HTERT RPE-1 (cell line): ENCODE measurements around the gene SRRM2.

Experiments used
- in situ Hi-C: fragments of 300-500 bp; cut with MboI; formaldehyde crosslinking; loops from 4 replicates; pipeline ENCODE4 v1.14.3; 2020; ENCODE audit warnings: low sequenced_read_pairs

The SRRM2 gene

DNA sequence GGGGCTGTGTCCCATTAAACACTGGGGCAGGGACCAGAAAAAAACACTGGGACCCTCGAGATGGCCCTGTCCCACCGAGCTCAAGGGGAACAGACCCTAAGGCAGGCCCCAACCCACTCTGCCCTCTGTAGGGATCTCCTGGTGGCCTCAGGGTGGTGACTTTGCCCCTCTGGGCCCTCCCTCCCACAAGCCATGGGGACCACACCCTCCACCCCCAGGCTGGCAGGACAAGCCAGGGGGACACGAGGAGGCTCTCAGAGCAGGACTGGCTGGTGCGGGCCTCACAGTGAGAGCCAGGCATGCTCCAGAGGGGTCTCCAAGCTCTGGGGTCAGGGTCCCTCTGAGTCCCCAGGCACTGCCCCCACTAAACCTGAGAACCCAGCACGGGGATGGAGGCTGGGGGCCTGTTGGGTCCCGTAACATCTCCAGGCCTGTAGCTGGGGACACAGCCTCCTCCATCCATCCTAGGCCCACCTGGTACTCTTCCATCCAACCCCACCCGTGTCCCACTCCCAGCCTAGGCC, 14.5 kb upstream of the SRRM2 start:
- in situ Hi-C loops = no loop called here

DNA sequence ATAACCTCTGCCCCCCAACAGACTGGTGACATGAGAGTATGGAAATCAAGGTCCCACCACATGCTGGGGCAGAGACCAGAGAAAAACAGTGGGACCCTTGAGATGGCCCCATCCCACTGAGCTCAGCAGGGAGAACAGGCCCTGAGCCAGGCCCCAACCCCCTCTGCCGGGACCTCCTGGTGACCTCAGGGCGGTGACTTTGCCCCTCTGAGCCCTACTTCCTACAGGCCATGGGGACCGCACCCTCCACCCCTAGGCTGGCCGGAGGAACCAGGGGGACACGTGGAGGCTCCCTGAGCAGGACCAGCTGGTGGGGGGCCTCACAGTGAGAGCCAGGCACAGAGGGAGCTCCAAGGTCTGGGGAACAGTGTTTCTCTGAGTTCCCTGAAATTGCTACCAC, 13.8 kb upstream of the SRRM2 start:
- in situ Hi-C loops = no loop called here

DNA sequence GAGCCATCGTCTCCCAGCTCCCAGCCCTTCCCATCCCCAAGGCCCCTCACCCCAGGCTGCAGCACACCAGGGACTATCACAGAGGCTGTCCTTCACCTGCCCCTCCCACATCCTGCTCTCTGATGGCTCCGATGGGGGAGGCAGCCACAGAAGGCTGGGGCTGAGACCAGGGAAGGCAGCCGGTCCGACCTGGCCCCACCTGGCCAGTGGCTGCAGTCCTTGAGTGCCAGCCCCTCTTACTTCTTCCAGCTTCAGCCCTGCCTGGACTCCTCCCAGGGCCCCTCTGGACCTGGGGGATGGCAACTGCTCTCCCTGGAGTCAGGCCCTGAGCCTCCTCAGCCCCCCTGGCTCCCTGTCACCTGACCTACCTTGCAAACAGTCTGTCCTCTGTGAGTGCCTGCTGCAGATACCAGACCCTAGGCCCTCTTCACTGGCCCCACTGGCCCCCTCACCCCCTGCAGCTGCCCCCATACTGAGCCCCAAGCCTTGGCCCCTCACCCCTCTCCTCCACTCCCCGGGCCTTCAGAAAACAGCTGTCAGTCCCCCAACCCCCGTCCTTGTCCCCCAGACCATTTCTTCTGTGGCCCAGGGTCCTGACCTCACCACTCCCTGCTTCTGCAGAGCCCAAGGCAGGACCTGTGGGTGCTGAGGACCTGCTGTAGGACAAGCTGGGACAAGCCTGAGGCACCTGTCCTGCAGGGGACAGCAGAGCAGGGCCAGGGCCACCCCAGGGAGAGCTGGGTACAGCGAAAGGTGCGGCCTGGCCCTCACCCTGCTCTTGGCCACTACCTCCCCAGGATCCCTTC, 12.6 kb upstream of the SRRM2 start:
- in situ Hi-C loops = no loop called here

DNA sequence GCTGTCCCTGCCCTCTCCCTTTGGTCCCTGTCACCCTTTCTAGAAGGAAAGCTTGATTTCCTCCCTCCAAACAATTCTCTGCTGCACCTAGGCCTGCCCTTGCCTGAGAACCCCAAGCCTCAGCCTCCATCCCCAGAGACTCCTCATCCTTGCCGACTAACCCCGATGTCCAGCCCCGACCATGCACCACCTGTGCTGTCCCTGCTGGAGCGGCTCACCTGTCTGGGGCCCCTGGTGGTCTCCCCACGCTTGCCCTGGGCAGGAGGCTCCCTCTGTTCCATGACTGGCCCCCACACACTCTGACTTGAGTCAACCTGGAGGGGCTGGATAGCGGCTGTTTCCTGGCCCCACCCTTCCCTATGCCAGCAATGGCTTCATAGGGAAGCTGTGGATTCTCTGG, 12.0 kb upstream of the SRRM2 start:
- in situ Hi-C loops = no loop called here

DNA sequence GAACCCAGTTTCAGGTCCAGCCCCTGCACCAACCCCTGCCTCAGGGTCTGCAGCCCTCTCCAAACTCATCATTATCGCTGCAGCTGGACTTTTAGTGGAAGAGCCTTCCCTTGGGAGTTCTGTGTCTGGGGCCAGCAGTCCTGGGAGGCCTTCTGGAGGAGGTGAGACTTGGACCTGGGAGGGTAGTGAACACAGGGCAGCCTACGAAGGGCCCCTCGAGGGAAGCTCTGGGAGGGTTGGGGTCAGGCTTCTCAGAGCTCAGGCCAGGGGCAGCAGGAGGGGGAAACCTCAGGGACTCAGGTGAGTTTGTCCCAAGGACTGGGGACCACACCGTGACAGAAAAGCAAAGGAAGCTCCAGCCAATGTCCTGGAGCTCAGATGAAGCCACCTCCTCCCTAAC, 11.3 kb upstream of the SRRM2 start:
- in situ Hi-C loops = no loop called here

DNA sequence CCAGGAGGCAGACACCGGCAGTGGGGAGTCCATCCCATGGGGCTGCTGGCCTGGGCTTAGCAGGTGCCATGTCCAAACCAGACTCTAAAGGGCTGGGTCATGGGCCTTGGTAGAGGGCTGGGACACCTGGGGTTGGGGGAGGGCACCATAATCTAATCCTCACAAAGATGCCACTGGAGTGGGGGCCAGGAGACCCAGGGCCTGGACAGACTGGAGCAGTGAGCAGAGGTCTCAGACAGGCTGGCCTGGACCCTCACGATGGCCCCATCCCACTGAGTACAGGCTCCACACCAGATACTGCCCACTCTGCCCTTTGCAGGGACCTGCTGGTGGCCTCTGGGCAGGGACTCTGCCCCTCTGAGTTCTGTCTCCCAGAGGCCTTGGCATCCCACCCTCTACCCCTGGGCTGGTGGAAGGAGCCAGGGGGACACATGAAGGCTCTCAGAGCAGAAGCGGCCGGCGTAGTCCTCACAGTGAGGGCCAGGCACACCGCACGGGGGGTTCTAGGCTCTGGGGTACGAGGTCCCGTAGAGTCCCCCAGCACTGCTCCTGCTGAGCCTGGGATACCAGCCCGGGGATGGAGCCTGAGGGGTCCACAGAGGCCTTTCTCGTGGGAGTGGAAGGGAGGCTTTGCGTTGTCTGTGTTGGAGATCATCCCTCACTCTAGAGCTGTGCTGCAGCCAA, 10.0 kb upstream of the SRRM2 start:
- in situ Hi-C loops = no loop called here

DNA sequence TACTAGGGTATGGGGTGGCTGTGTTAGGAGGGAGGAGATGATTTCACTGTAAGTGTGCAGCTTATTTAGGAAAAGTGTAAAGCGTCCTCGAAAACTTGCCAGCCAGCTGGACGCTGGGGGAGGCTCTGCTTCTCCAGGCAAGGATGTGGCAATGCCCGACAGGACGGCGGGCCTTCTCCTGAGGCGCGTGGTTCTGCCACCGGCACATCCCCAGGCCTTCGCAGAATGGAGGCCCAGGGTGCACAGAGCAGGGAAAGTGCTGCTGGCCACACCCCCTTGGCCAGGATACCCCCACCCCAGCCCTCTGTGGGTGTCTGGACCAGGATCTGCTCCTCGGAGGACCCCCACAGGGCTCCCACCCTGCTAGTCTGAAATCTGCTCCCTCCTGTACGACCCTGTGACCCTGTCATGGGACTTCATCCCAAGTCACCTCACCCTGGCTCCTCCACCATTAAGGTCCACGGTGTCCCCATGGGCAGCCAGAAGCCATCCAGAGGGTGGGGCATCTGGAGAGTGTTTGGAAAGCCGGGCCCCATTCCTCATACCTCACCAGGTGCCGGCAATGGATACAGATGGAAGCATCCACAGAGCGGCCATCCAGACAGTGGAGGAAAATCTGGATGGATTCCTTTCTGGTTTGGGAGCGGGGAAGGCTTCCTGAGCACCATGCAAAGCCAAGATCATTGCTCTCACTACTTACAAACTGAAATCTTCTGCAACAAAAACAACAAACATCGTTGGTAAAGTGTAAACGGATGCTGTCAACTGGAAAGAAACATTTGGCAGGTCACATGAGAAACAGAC, 9.2 kb upstream of the SRRM2 start:
- in situ Hi-C loops = no loop called here

DNA sequence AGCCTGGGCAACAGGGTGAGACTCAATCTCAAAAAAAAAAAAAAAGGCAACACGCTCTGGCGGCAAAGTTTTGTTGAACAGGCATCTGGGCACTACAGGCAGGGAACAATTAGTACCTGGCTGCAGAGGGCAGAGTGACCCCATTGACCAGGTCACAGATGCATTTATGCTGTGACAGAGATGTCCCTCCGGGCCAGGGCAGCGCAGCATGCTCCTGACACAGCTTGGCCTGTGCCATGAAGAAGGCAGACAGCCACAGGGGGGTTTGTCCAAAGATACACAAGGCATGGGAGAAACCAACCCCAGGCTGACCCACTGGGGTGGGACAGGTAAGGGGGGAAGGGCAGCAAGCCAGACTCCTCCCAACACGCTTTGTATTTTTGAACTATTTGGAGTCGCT, 7.7 kb upstream of the SRRM2 start:
- in situ Hi-C loops = no loop called here

DNA sequence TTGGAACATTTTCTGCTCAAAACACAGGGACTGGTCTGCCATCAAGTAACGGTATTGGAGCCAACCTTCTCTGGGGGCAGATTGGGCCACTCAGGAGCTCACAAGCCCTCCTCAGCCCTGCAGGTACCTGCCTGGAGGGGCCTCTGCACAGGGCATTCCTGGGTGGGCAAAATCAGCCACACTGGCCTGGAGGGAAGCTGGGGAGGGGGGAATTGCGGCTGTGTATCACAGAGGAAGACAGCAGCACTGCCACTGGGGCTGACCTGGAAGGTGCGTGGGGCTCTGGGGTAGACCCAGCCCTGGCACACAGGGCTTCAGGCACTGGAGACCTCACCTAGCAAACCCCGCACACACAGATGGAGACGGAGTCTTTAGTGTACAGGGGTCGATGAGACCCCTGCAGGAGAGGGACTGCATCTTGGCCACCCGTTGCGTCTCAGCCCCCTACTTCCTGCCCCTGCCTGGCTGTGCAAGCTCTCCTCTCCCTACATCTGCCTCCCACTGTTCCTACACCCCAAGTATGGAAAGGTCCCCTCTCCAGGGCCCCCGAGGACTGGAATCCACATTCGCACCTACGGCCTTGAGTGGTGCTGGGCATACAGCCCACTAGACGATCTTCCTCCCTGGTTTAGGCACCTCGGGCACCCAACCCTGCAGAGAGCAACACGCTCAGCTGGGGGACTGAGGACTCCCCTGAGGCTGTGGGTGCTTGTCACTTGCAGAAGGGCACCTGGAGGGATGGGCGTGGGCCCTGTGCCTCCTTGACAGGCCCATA, 7.1 kb upstream of the SRRM2 start:
- in situ Hi-C loops = no loop called here

DNA sequence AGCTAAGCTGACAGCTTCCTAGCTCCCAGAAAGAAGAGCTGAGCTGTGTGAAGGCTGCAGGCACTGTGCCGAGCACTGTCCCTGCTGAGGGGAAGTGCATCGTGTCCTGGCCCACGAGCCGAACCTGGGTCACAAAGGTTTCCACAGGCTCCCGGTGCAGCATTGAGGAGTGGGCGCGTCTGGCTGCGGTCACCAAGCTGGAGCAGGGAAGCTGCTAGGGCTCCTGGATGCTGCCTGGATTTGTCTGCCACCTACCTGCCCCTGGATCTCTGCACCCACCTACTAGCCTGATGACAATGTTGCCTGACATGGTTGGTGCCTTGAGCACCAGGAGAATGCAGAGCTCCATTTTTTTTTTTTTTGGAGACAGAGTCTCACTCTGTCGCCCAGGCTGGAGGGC, 6.5 kb upstream of the SRRM2 start:
- in situ Hi-C loops = no loop called here

DNA sequence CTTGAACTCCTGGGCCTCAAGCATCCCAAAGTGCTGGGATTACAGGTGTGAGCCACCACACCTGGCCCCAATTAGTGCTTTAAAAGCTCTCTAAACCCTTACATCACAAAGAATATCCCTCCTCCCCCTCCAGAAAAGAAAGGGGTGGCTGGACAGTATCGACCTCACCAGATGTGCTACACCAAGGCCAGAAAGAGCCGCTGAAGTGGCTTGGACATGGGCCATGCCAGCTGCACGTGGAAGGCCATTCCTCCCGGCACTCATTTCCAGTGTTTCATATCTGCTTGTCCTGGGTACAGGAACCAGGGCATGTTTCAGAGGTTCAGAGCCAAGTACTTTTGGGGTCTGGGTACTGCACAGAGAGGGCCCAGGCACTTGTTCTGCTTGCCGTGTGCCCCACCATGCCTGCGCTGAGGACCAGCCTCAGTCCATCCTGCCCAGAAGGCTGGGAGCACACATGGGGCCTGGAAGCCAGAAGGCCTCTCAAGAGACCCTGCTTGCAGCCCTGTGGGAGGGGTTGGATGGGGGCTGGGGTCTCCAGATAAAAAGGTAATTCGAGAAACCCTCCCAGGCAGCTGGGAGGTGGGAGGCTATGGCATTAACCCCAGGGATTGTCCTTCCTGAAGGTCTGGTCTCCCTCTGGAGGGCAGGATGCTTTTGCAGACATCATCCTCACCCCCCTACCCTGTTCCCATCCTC, 3.5 kb upstream of the SRRM2 start:
- in situ Hi-C loops = no loop called here

DNA sequence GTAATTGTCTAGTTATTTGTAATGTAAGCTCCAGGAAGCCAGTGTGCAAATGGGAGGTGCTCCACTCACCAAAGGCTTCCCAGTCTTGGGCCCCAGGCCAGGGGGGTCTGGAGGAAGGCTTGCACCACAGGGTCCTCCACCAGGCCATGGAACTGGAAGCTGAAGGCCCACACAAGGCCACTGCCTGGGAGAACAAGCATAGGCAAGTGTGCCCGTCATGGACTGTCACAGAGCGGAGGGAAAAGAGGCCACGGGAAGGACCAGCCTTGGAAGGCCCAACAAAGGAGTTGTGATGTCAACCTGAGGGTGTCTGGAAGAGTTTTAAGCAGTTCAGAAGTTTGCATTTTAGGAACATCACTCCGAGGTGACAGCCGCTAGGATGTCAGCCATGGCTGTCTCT, 3.0 kb upstream of the SRRM2 start:
- in situ Hi-C loops = no loop called here

DNA sequence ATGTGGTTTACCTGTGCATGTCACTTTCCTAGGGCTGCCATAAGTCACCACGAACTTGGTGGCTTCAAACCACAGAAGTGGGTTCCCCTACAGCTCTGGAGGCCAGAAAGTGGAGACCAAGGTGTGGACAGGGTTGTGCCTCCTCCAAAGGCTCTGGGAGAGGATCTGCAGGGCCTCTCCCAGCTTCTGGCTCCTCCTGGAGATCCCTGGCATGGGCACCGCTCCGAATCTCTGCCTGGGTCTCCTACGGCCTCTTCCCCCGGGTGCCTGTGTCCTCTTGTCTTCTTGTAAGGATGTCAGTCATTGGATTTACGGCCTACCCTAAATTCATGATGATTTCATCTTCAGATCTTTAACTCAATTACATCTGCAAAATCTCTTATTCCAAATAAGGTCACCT, 2.5 kb upstream of the SRRM2 start:
- in situ Hi-C loops = no loop called here

DNA sequence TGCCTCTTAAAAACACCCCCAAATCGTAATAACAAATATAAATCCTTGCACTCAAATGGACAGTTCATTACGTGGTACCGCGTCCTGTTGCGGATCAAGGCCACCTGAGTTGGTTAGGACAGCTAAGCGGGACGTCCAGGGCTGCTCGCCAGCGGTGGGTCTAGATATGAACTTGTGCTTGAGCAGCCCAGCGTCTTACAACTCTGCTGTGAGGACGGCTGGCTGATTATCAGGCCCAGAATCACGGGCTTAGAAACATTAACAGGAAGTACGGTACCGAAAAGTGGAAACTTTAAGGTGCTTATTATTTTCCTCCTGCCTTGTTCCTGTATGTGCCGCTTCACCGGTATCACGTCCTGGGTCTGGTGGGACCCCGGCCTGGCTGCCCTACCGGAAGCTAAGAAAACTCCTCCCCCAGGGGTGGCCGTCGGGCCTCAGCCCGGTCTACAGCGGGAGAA, 832 bp upstream of the SRRM2 start:
- in situ Hi-C loops = no loop called here

DNA sequence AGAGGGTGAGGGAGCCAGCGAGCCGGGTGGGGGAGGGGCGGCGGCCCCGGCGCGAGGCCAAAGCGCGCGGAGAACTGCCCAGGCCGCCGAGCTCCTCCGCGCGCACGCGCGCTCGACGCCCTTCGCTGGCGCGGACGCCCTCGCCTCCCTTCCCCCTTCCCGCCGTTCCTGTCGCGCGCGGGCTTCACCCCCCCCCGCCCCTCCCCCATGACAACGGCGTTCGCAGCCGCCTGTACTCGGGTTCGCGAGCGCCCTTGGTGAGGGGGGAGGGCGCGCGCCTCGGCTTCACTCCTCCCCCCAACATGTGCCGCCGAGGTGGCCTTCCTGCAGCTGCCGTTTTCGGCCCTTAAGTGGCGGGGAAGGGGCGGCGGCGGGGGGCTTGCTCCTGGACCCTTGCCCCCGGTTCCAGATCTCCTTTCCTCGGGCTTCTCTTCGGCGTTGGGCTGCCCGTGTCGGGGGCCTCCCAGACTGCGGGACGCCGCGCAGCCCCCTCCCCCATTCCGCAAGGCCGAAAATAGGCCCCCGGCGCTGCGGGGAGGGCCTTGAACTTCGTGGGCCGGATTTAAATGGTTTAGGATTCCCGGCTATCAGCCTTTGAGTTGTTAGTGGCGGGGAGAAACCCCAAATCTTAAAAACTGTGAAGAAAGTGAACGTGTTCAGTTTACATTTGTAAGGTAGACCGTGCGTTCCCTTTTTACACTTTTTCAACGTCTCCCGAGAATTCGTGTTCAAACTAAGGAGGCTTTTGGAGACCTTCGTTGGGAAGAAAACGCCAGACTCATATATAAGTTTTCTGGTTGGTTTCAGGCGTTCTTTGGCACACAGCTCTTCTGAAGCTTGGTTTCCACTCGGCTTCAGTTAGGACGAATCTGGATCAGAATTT, 653 bp downstream of the SRRM2 start:
- in situ Hi-C loops = no loop called here

DNA sequence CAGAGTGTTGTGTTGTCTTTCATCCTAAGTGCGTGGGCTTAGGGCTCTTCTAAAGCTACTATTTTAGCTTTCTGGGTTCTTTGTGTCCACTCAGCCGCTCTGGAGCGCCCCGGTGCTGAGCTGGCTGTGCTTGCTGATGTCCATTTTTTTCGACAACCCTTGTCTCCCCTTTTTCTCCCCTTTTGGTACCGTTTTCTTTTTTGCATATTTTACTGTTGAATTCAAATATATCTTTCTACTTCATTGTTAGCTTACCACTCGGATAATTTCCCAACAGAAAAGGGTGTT, 1.2 kb downstream of the SRRM2 start:
- in situ Hi-C loops = no loop called here

DNA sequence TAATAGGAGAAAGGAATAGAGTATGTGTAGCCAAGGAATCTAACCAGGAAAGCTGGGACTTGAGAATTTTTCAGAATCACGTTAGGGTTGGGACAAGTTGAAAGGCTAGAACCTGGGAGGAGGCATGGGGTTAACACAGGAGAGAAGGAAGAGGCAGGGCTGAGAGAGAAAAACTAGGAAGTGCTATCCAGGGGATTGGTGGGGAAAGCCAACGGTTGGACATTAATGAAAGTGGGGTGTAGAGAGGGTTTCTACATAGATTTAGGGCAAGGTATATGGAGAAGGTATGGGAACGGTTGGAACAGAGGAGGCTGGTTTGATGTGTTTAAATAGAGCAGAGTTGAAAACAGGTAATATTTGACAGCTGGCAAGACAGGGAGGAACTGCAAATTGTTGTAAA, 2.7 kb downstream of the SRRM2 start:
- in situ Hi-C loops = no loop called here

DNA sequence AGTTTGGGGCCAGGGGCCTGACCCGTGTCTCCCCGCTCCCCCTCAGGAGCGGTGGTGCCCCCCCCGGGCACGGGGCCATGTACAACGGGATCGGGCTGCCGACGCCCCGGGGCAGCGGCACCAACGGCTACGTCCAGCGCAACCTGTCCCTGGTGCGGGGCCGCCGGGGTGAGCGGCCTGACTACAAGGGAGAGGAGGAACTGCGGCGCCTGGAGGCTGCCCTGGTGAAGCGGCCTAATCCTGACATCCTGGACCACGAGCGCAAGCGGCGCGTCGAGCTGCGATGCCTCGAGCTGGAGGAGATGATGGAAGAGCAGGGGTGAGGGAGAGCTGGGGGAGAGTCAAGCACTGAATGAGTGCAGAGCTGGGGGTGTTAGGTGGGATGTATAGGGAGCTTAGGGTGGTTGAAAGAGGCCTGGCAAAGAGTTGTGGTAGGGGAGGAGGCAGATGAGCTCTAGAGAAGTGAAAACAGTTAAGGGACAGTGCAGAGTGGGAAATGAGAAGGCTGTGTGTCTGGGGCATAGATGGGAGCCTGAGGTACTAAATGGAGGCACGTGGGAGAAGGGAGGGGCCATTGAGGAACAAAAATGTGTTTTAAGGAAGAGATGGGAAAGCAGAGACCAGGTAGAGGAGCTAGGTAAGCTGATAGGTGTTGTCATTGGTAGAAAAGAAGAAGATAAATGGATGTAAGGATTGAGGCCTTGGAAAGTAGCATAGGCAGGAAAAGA, 4.0 kb downstream of the SRRM2 start:
- in situ Hi-C loops = no loop called here

DNA sequence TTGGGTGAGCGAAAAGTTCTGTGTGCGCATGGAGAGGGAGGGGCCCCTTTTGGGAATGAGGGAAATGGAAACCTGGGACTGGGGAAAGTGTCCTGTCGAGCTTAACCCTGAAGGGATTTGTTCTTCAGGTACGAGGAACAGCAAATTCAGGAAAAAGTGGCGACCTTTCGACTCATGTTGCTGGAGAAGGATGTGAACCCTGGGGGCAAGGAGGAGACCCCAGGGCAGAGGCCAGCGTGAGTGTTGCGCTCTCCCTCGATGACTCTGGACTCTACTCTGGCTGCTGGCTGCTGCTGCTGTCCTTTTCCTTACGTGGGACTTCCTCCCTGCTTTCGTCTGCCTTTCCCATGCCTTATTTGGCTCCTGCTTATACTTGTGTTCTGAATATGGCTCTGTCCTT, 4.9 kb downstream of the SRRM2 start:
- in situ Hi-C loops = no loop called here
